ENCODE results near the gene NEUROG1.

Gene NEUROG1

GRCh38 chr5:135535820-135536801, at the start of gene NEUROG1:
TSS of gene NEUROG1 (minus strand) at chr5:135535964. CDS start at chr5:135535690, 274 bp downstream.
- peak; percentile 21 for DNase-seq

- DNase-seq, result no peak
Observed at GRCh38 chr5:135584918-135585317, 49.2 kb upstream of the NEUROG1 start.

GRCh38 chr5:135584276-135584675, 48.5 kb upstream of the NEUROG1 start:
- DNase-seq, result no peak

GRCh38 chr5:135582099-135582781, 46.5 kb upstream of the NEUROG1 start:
- no peak for DNase-seq

DNA sequence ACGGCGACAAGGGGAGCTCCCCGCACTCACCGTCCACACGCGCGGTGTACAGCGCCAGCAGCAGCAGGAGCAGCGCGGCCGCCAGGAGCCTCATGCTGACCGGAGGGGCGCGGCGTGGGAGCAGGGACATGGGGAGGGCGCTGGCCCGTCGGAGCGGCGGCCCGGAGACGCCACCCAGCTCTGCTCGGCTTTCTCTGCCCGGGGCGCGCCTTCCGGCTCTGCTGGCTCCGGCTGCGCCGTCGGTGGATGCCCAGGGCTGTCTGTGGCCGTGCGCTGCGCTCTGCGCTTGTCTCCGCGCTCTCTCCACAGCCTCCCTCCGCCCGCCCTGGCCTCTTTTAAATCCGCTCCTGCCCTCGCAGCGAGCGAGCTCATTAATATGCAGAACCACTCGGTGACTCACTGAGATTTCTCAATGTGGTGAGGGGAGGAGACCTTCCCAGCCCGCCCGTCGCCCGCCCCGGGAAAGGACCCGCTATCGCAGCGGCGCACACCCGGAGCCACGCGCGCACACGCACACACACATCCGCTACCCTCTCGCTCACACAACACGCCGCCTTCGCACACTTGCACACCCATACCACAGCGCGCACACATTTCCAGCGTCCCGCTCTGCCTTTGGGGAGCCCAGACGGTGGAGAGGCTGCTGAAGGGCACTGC, 43.0 kb upstream of the NEUROG1 start, which contains the start of gene CXCL14:
CXCL14 (minus strand) TSS at position 307 of the 657 bp plus-strand sequence; CDS start at position 94, 213 bp downstream.
- peak; percentile 22 for DNase-seq

GRCh38 chr5:135578305-135578684, 42.5 kb upstream of the NEUROG1 start:
- no peak for DNase-seq

DNA sequence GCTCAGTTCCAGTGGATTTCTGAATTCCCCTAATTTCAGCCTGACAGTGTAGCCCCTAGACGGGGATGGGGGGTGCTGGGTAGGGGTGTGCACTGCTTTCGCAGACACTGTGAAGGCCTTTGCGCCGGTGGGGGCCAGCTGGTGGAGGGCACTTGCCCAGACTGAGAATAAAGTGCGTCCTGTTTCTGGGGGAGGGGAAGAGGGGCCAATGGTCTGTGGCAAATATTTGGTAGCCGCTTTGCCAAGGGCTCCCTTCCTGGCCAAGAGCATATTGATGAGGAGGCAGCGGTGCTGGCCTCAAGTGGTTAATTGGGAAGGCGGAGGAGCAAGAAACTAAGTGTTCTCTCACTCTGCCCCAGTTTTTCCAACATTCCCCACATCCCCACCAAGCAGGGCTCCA, 41.7 kb upstream of the NEUROG1 start:
- no peak for DNase-seq

- DNase-seq, result no peak
Observed at GRCh38 chr5:135576075-135576599, 40.4 kb upstream of the NEUROG1 start.

GRCh38 chr5:135574493-135574892, 38.7 kb upstream of the NEUROG1 start:
- DNase-seq, result no peak

- DNase-seq, result no peak
Observed at GRCh38 chr5:135571902-135572301, 36.1 kb upstream of the NEUROG1 start.

- DNase-seq, result no peak
Observed at GRCh38 chr5:135571066-135571609, 35.4 kb upstream of the NEUROG1 start.

GRCh38 chr5:135570453-135570764, 34.6 kb upstream of the NEUROG1 start:
- DNase-seq, result no peak

DNA sequence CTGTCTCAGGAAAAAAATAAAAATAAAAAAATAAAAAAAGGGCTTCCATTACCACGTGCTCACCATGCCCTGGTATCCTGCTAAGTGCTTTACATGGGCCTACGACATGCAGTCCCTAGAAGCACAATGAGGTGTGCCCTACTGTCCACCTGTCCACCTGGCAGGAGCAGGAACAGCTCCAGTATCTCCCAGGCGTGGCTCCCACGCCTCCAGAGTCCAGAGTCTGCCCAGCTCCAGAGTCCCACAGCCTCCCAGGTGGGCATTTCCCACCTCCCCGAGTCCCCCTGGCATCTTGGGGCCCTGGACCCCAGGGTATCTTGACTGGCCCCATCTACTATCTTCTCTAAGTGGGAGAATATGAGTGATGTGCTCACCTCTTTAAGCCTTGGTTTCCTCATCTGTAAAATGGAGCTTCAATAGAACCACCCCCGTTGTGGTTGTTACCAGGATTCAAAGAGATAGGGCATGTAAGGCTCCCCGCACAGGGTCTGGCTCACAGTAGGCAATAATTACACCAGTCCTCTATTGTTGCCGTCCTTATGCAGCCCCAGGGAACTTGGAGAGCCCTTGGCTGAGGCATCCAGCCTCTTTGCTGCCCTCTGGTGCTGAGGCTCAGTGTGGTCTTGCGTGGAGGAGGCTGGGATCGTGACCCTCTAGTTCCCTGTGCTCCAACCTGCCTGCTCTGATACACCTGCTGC, 34.1 kb upstream of the NEUROG1 start:
- DNase-seq, result peak; percentile 63

- DNase-seq, result peak; percentile 54
Observed at GRCh38 chr5:135568923-135569360, 33.2 kb upstream of the NEUROG1 start.

DNA sequence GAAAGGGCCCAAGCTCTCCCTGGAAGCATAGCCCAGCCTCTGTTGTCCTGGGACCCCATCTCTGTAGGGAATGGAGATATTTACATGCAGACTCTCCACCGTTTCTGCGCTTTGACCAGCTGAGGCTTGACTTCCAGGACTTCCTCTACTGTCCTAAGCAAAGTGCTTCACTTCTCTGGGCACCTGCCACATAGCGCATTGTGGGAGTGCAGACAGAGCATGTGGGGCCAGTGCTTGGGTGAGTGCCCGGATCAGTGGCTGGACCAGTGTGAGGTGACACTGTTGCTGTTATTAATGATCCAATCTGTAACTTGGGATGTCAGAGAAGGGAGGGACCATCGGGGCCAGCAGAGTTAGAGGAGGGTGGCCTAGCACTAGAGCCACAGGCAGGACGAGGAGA, 32.5 kb upstream of the NEUROG1 start:
- DNase-seq, result peak; percentile 9

DNA sequence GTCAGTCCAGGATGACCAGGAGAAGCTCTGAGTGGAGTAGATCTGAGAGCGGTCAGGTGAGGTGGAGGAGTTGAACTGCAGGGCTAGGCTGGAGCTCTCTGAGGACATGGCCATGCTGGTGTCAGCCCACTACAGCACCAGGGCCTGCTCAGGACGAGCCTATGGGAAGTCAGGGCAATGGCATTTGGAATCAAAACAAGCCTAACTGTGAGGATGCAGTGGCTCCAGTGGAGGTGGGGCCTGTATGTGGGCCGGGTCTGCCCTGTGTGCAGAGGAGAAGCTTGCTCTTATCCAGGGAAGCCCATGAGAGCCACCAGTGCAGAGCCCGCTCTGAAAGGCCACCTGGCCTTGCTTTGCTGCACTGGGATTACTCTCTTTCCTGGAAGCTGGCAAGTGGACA, 31.9 kb upstream of the NEUROG1 start:
- no peak for DNase-seq

- DNase-seq, result peak; percentile 55
Observed at GRCh38 chr5:135566422-135567400, 30.9 kb upstream of the NEUROG1 start.

- DNase-seq, result peak; percentile 77
Observed at GRCh38 chr5:135565725-135566421, 30.1 kb upstream of the NEUROG1 start.

DNA sequence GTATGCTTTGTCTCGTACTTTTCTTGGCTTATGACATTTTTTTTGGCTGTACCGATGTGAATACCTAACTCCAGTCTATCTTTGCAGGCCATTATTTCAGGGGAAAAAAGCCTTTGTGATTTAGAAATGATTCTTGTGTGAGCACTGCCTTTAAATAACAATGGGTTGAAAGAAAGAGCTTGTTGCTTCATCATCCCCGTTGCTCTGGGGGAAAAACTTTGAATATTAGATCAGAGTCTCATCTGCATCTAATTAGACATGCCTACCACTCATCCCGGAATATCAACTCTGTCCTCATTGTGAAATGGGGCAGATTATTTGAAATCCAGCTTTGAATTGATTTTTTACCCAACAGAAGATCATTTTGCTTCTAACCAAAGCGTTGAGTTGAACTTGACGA, 29.5 kb upstream of the NEUROG1 start:
- no peak for DNase-seq

DNA sequence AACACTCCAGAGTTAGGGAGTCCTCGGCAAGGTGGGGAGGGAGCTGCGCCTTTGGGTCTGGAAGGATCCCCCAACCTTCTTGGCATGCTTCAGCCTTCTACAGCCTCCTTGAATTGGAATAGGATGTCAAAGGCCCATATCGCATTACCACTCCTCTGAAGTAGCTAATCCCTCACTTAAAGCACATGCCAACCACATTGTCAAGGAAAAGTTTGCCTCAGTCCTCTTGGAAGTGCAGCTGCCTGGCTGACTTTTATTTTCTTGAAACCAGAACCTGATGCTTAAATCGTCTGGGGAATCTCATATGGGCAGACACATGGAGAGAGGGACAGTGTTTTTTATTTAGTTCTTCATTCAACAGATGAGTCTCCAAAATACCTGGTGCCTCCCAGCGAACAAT, 28.6 kb upstream of the NEUROG1 start:
- no peak for DNase-seq
